Hematopoietic multipotent progenitor cell treated with erythropoietin and hydrocortisone succinate and interleukin-3 and kit ligand, for 6 days (in vitro differentiated cells): ENCODE data around the gene BMPR1B.

Source experiments
- DNase-seq: peaks from one replicate; pipeline ENCODE4 v3.0.0-alpha.2; 2015

The BMPR1B gene

DNA sequence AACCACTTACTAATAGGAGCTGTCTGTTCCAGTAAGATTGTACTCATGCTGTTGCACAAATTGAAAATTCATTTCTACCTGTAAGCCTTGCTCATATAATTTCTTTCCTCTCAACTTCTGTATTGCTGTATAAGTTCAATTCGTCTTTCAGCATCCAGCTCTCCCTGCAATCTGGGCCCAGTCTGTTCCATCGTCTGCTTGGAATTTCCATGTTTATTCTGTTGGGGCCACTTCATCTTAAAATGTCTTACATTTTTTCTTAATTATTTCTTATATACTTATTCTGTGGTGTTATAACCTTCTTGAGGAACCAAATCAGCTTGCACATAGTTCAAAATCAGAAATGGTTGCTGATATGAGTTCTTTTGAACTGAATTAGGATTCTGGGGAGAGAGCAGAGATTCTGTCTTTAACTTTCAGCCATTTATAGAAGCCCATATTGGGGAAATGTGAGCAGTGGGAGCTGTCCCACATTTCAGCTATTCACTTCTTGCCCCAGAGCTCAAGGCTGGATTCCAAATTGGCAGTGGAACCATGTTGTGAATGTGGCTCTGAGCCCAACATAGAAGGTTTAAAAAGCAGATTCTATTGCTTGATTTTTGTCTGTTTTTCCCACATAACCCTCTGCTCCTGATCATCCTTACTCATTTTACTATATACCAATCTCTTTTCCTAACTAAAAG, 291.9 kb downstream of the BMPR1B start:
- DNase-seq, result no peak

DNA sequence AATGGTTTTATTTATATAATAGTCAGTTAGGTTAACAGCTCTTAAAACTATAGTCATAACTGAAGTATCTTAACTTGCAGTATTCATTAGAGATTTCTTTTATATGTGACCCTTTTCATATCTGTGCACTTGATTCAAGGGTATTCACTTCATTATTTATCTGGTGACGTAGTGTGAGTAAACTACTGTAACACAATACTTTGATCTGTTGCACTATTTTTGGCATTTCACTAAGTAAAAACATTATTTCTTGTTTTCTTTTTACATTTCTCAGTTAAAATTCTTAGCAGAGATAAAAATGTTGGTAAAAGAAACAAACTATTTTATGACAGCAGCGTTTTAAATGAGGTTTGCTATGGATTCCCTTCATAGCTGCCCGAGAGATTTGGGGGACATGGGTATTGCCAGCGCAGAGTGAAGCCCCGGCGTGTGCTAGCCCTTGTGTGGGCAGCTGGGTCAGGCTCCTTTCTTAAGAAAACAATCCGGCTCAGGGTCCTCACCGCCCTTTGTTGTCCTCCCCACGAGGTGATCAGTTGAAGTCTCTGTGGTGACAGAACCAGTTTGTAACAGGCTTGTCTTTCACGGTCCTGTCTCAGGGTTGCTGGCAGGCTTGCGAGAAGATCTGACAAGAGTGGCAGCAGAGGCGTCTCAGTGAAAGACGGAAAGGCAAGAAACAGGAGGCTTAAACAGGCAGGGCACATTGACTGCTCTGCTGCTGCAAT, 293.4 kb downstream of the BMPR1B start:
- DNase-seq, result no peak

DNA sequence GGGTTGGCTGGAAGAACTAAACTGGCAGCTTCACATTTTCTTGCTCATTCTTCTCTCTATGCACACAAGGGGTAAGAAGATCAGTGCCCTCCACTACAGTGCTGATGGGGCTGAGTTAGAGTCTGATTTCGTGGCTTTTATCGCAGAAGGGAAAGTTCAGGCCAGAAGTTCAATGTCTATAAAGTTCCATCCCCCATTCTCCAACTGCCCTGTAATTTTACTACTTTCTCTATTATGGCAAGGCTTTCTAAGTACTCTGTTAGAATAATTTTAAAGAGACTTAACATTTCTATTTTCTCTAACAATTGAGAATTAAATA, 293.9 kb downstream of the BMPR1B start:
- no peak for DNase-seq

DNA sequence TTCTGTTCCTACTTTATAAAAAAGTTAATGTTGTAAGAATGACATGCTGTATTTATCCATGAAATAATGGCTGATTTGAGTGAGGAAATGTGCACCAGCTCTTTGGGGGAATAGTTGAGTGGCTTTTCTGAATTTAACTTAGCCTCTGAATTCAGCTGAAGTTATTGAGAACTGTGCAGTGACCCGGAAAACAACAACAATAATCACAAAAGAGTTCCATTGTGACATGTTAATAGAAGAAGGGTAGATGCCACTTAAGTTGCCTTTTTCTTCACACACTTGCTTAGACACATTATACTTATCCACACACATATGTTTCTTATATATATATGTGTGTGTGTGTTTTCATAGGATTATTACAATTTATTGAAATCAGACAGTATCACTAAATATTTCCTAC, 301.2 kb downstream of the BMPR1B start:
- DNase-seq, result no peak

DNA sequence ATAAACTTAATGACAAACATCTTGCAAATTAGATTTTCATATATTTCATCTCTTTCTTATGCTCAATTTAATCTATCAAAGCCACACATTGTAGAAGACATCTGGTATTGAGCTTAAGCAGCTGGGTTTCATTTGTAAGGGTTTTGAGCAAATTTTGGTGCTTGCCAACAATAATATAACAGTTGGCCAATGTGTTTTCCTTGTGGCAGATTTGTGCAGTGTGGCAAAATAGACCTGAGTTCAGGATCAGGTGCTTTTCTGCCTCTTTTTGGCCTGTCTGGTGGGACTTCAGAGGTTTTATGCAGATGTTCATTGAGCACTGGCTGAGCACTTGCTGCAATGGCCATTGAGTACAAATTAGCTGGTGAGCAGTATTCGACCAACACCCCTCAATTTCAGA, 301.9 kb downstream of the BMPR1B start:
- DNase-seq, result no peak

DNA sequence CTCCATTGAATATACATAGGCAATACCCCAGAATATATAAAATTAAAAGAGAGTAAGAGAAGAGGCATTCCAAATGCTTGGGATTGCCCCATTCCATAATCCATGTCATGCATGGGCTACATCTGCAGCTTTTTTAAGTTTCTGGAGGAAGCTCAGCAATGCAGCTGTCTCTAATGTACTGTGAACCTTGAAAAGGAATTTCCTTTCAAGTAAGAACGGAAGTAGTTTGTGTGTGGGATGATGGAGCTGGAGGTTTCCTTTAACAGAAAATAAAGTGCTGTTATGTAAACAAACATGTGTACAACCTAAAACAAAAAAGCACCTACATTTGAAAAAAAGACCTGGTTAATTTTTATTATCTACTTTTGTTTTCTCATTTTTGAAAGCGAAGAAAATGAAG, 303.5 kb downstream of the BMPR1B start:
- no peak for DNase-seq

DNA sequence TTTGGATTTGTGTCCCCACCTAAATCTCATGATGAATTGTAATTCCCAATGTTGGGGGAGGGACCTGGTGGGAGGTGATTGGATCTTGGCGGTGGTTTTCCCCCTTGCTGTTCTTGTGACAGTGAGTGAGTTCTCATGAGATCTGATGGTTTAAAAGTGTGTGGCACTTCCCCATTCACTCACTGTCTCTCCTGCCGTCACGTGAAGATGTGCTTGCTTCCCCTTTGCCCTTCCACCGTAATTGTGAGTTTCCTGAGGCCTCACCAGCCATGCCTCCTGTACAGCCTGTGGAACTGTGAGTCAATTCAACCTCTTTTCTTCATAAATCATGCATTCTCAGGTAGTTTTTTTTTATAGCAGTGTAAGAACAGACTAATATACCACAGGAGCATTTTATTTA, 304.0 kb downstream of the BMPR1B start:
- peak; percentile 21 for DNase-seq

DNA sequence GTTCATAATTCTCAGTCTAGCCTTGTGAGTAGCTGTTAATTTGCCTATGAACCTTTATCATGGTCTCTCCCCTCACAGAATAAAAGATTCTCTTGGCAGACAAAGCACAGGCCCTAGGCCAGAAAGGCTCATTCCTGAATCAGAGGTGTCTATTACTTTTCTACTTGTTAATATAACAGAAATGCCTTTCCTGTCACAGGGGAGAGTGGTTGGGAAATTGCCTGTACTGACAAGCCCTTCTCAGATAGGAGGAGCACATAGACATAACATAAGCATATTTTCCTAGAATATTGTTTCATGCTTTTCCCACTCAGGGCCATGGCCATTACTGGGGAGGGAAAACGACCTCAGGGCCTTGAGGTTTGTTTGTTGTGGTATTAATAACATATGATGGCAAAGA, 308.3 kb downstream of the BMPR1B start:
- no peak for DNase-seq

DNA sequence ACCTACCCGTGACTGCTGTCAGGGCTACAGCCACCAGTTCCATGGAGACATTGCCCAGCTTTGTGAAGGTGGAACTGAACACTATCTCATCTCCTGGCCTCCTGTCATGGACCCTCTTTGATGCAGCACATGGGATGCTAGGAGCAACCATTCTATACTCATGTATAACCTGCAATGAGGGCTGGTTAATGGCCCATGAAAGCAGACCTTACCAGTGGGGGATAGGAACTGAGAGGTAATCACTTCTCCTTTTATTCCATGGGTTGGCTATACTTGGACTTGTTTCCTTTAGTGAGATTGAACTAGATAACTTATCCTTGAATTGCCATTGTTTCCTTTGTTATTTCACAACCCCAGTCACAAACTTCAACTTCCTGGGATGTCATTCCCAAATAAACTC, 310.6 kb downstream of the BMPR1B start:
- no peak for DNase-seq

DNA sequence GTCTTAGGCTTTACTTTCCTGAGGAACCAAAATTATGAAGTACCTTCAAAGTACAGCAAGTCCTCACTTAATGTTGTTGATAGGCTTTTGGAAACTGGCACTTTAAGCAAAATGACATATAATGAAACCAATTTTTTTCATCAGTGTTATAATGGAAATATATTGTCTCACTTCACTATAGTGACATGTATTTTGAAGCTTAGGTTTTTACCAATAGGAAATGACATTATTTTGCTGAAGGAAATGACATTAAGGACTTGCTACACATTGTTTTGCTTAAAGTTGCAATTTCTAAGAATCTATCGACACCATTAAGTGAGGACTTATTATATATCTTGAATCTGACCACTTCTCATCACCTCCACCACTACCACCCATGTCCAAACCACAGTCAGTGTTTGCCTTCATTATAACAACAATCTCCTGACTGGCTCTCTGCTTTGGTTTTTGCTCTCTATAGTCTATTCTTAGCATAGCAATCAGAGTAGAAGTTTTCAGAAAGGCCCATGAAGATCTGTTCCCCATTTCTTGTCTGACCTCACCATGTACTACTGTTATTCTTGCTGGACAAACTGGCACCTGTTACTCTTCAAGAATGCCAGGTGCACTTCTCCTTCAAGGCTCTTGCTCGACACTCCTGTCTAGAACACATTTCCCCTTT, 311.2 kb downstream of the BMPR1B start:
- no peak for DNase-seq

DNA sequence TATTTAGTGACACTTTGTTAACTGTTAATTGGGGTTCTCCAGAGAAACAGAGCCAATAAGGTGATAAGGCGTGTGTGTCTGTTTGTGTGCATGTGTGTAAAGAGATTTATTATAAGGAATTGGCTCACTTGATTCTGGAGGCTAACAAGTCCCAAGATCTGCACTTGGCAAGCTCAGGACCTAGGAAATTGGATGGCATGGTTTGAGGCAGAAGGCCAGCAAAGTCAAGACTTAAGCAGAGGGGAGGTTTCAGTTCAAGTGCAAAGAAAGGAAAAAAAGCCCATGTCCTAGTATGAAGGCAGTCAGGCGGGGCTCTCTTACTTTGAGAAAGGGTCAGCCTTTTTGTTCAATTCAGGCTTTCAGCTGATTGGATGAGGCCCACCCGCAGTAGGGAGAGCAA, 314.1 kb downstream of the BMPR1B start:
- no peak for DNase-seq

DNA sequence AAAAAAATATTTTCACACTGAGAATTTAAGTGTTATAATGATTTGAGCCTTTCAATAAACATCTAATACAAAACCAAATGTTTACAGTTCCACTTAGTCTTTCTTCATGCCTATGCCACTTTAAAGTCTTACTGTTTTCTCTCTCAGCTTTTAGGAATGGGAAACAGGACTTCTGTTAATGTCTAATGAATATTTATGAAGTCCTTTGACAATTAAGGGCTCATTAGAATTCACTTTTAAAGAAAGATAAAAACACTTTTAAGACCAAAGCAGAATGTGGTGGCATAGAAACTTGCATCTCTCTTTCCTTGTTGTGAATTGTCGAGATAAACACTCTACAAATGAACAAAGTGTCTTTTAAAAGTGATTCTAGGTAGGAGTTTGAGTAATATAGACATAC, 315.9 kb downstream of the BMPR1B start:
- DNase-seq, result no peak

DNA sequence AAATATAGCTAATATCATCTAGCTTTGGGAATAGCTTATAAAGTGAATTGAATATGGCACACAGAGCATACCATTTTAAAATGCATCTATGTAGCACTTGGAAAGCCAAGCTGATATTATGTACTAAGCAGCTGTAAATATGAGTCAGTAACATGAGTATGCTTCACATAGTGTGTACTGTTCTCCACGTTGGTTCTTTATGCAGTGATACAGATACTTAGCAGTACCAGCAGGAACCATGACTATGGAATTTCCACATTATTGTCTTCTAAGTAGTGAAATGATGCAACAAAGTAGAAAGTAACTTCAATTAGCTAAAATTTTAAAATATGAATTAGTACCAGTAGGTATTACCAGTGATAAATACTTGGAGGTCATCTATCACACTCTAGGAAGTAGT, 320.1 kb downstream of the BMPR1B start:
- no peak for DNase-seq

DNA sequence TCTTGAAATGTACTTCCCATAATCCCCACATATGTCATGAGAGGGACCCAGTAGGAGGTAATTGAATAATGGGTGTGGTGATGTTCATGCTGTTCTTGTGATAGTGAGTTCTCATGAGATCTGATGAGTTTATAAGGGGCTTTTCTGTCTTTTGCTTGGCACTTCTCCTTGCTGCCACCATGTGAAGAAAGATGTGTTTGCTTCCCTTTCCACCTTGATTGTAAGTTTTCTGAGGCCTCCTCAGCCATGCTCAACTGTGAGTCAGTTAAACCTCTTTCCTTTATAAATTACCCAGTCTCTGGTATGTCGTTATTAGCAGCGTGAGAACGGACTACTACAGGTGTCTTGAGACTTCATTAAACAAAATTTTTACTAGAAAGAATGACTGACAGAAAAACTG, 323.2 kb downstream of the BMPR1B start:
- DNase-seq, result no peak

DNA sequence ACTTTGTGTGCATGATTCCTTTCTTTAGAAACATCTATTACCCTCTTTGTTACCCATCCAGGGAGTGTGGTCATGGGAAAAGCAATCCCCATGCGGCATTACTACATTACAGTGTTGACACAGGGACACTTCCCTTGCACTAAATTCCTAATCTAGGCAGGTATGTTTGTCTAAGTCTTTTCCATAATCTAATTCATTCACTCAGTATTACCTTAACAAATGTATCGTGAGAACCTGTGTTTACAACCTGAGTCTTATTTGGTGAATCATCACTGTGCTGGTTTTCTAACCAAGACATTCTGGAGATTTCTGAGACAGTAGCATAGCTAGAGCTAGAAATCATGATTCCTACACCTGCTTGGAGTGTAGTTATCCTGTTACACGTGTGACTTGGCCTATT, 326.8 kb downstream of the BMPR1B start:
- no peak for DNase-seq

DNA sequence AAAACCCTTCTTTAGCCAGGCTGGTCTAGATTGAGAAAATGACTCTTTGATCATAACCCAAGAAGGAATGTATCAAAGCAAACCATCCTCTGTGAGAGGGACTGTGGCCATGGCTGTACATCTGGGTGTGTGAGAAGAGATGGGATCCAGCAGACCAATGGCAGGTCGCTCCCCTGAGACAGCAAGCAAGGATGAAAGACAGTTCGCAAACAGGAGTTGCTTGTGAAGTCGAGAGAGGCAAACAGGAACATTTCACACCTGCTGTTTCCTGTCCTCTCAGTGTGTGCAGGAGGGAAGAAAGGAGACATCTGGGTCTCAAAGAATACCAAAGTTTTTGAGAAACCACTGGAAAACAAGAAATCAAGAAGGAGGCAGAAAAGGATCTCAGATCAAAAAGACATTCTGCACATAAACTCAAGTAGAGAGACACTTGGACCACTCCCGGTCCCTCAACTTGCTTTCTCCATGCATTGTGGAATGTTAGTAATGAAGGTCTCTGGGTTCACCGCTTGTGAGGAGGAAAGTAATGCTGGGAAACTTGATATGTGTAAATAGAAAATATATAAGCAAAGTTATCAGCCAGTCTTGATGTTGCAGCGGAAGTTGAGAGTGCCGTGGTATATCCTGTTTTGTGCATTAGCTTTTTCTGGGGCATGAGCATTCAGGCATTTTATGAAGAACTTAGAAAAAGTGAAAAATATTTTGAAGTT, 327.5 kb downstream of the BMPR1B start:
- DNase-seq, result no peak

DNA sequence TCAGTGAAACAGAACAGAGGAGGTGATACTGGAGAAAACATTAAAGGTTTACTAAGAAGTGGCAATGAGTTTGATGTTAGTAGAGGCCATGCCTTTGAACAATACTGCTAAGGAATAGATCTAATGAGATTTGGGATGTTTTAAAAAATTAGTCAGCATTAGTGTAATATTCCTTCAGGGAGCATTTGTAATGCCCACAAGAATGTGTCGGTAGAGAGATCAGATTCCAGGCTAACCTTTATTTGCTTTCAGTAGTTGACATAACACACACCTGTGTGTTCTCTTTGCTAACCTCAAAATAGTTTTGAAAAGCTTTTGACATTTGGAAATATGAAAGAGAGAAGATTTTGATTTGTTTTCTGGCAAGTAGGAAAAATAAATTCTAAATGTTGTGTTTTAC, 328.8 kb downstream of the BMPR1B start:
- DNase-seq, result no peak

DNA sequence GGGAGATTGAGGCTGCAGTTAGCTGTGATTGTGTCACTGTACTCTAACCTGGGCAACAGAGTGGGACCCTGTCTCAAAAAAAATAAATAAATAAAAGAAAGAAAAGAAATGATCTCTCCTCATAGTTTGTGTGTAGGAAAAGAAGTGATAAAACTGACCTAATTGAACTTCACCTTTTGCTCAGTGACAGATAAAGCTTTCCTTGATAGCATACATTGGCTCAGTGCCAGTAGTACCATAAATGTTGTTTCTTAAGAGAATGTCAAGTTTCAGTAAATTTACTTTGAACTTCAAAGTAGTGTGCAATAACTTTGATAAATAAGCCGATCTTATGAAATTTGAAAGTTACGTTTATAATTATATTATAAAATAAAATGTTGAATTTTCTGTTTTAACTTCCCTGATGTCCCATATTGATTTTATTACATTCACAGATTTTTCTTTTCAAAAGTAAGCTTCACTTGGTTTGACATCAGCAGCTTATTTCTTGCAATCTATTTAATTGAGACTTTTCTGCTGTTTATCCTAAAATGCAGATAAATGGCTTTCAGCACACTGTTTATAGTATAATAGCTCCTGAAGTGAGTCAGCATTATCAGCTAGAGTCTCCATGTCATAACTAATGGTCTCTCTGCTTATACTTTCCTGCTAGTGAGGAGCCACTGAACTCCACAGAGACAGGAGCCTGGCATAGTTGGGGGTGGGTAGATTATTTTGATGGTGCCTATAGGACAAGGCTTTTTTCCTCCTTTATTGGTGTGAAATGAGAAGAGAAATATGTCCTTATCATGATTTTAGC, 330.1 kb downstream of the BMPR1B start:
- DNase-seq, result peak; percentile 49

DNA sequence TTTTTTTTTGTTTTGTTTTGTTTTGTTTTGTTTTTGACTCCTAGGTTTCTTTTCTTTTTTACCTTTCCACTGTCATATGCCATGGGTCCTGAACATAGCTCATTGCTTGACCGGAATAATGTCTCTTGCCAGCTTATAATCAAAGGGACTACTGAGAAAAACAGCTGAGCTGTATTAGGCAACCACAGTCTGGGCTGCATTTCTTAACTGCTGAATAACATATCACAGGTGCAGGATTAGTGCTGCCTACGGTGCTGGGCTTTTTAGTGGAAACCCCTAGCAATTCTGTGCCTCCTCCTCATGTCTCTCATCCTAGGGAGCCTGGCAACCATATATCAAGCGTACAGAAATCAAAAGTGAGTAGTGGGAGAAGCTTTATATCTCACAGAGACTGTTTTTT, 333.5 kb downstream of the BMPR1B start:
- DNase-seq, result peak; percentile 32

DNA sequence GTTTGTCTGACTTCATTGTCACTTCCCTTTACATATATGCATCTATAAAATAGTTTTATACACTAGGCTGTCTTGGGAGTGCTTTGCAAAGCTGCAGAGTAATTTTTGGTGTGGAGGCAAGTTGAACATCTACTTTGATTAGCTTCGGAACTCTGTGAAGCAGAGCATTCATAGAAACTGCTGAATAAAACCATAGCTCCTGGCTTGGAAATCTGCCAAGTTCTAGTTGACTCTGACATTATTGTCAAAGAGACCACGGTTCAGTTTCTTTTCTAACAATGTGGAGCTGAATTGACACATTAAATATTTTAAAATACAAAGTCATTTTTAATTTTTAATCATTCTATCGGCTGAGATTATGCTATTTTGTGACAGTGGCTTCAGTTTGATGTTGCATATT, 335.0 kb downstream of the BMPR1B start:
- DNase-seq, result peak; percentile 56

DNA sequence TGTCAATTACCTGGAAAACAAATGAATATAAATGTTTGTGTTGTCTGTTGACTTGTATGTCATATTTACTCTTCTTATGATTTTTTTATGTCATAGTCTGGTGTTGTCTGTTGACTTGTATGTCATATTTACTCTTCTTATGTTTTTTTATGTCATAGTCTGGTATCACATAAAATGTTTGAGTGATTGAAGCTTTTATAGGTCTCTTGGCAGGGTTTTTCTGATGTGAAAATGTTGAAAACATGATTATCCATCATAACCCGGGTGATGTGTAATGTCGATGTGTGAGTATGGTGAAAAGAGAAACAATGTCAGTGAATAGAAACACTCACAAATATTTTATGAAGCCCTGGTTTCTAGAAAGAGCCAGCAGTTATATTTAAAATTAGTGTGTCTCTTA, 335.7 kb downstream of the BMPR1B start:
- no peak for DNase-seq

DNA sequence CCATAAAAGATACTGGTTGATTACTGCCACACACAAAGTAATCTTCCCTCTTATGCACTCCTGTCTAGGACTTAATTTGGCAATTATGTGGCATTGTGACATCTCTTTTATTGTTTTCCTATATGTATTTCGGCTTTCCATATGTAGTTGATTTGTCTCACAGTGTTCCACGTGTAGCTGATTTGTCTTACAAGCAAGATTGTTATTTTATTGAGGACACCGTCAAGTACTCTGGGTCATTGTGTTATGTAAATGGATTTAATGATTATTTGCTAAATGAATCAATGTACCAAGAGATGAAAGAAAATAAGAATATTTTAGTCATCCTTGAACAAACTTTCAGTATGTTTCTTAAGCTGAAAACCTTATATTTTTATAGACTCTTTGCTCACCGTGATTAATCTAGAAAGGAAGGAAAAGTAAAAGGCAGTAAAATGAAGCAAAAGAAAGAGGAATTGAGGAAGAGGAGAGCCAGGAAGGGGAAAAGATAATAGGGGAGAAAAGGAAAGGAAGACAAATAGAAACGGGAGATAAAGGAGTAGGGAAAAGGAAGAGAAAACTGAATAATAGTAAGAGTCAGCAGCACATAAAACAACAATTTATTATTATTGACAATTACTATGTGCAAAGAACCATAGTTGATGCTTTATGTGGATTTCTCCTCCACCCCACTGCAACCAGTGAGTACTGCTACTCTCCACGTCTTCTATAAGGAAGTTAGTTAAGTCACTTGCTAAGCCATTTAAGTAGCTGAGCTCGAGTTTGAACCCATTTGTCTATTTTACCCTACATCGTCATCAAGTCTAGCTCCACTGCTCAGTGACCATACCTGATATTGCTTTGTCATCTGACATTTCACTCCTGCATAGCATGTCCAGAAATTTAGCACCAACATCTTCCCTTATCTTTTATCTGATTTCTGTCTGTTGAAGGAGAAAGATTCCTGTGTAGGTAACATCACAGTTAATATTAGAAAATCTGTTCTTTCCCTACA, 336.5 kb downstream of the BMPR1B start:
- DNase-seq, result no peak
